Measurements from ENCODE around the gene CHN2.
"Not testable (repeated sequence)": the region's sequence is repeated elsewhere in the genome, so short reads cannot be mapped to it uniquely, and the experiment has no call there.

The CHN2 gene

GRCh38 chr7:29255906-29256692 is 61.5 kb downstream of the CHN2 start:
- DNase-seq (ENCODE audit: low read depth in 4 of 4, low spot score in 1 of 4) = no peak

- DNase-seq (ENCODE audit: low read depth in 4 of 4, low spot score in 1 of 4) = no peak
Measured at GRCh38 chr7:29256693-29257002, 62.1 kb downstream of the CHN2 start.

- no peak for DNase-seq (ENCODE audit: low read depth in 4 of 4, low spot score in 1 of 4)
Measured at GRCh38 chr7:29258951-29259350, 64.4 kb downstream of the CHN2 start.

GRCh38 chr7:29262191-29262917 is 67.8 kb downstream of the CHN2 start:
- no peak for DNase-seq (ENCODE audit: low read depth in 4 of 4, low spot score in 1 of 4)

GRCh38 chr7:29263601-29264207 is 69.1 kb downstream of the CHN2 start:
- DNase-seq (ENCODE audit: low read depth in 4 of 4, low spot score in 1 of 4) = not testable (repeated sequence)

- no peak for DNase-seq (ENCODE audit: low read depth in 4 of 4, low spot score in 1 of 4)
Measured at GRCh38 chr7:29265208-29265923, 70.8 kb downstream of the CHN2 start.

GRCh38 chr7:29269935-29270334 is 75.4 kb downstream of the CHN2 start:
- no peak for DNase-seq (ENCODE audit: low read depth in 4 of 4, low spot score in 1 of 4)

GRCh38 chr7:29270594-29271318 is 76.2 kb downstream of the CHN2 start:
- no peak for DNase-seq (ENCODE audit: low read depth in 4 of 4, low spot score in 1 of 4)

- no peak for DNase-seq (ENCODE audit: low read depth in 4 of 4, low spot score in 1 of 4)
Measured at GRCh38 chr7:29271319-29271658, 76.7 kb downstream of the CHN2 start.

- no peak for DNase-seq (ENCODE audit: low read depth in 4 of 4, low spot score in 1 of 4)
Measured at GRCh38 chr7:29272057-29272456, 77.5 kb downstream of the CHN2 start.

GRCh38 chr7:29274146-29275017 is 79.8 kb downstream of the CHN2 start:
- no peak for DNase-seq (ENCODE audit: low read depth in 4 of 4, low spot score in 1 of 4)

- DNase-seq (ENCODE audit: low read depth in 4 of 4, low spot score in 1 of 4) = no peak
Measured at GRCh38 chr7:29275018-29275318, 80.4 kb downstream of the CHN2 start.

- no peak for DNase-seq (ENCODE audit: low read depth in 4 of 4, low spot score in 1 of 4)
Measured at GRCh38 chr7:29275493-29275892, 80.9 kb downstream of the CHN2 start.

GRCh38 chr7:29276199-29276598 is 81.6 kb downstream of the CHN2 start:
- no peak for DNase-seq (ENCODE audit: low read depth in 4 of 4, low spot score in 1 of 4)

GRCh38 chr7:29276806-29277205 is 82.2 kb downstream of the CHN2 start:
- no peak for DNase-seq (ENCODE audit: low read depth in 4 of 4, low spot score in 1 of 4)

GRCh38 chr7:29277436-29278215 is 83.1 kb downstream of the CHN2 start:
- DNase-seq (ENCODE audit: low read depth in 4 of 4, low spot score in 1 of 4) = no peak

- DNase-seq (ENCODE audit: low read depth in 4 of 4, low spot score in 1 of 4) = no peak
Measured at GRCh38 chr7:29278337-29279069, 83.9 kb downstream of the CHN2 start.

GRCh38 chr7:29281782-29282541 is 87.4 kb downstream of the CHN2 start:
- DNase-seq (ENCODE audit: low read depth in 4 of 4, low spot score in 1 of 4) = no peak

All from stimulated activated CD4-positive, alpha-beta T cell treated with anti-CD3 and anti-CD28 coated beads, Interleukin-1b, Interleukin-23, amount 100 ng/mL, for 24 hours (primary cell).